Panc1 (cell line): ENCODE measurements around the gene TP53BP2.

ENCODE experiments used
- POLR2AphosphoS5 ChIP-seq: IDR thresholded peaks from 2 replicates; pipeline ENCODE4 v1.6.1; 2012; ENCODE audit warnings: mild to moderate bottlenecking, low read depth, low read length, moderate library complexity
- SIN3A ChIP-seq: IDR thresholded peaks from 2 replicates; pipeline ENCODE4 v1.6.1; 2012; ENCODE audit warnings: low read depth, mild to moderate bottlenecking, low read length, moderate library complexity, borderline replicate concordance; ENCODE audit not compliant: insufficient read depth
- TF ChIP-seq, protein P1 (sequence below): fragments of 450-650 bp; IDR thresholded peaks from 2 replicates; pipeline ENCODE4 v1.5.1; 2017; ENCODE audit warnings: mild to moderate bottlenecking
- TF ChIP-seq, protein P2 (sequence below), 2 experiments: IDR thresholded peaks; 2 replicates each; pipeline ENCODE4 v1.6.1; 2011 to 2012; ENCODE audit warnings: low read depth in 2 of 2, control low read depth in 1 of 2, low read length in 1 of 2, mild to moderate bottlenecking in 1 of 2, moderate library complexity in 1 of 2; ENCODE audit not compliant: insufficient read depth in 1 of 2

DNA sequence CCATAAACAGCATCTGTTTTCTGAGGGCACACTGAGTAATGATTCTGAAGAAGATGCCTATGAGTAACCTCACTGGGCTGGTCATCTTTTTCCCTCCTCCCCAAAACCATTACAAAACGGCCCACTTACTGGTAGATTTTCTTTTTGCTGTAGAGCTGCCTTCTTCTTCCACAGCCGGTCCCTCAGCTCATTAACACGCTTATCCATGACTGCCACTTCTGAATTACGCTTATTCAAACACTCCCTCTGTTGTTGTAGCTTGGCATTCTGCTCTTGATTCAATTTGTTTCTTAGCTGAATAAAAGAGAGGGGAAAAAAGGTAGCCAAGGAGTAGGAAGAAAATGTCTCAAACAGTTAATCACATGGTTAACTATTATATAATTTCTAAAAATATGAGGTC, 43.1 kb downstream of the TP53BP2 start:
- TF ChIP-seq, protein P1, sequence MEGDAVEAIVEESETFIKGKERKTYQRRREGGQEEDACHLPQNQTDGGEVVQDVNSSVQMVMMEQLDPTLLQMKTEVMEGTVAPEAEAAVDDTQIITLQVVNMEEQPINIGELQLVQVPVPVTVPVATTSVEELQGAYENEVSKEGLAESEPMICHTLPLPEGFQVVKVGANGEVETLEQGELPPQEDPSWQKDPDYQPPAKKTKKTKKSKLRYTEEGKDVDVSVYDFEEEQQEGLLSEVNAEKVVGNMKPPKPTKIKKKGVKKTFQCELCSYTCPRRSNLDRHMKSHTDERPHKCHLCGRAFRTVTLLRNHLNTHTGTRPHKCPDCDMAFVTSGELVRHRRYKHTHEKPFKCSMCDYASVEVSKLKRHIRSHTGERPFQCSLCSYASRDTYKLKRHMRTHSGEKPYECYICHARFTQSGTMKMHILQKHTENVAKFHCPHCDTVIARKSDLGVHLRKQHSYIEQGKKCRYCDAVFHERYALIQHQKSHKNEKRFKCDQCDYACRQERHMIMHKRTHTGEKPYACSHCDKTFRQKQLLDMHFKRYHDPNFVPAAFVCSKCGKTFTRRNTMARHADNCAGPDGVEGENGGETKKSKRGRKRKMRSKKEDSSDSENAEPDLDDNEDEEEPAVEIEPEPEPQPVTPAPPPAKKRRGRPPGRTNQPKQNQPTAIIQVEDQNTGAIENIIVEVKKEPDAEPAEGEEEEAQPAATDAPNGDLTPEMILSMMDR = no peak
- TF ChIP-seq, protein P2, sequence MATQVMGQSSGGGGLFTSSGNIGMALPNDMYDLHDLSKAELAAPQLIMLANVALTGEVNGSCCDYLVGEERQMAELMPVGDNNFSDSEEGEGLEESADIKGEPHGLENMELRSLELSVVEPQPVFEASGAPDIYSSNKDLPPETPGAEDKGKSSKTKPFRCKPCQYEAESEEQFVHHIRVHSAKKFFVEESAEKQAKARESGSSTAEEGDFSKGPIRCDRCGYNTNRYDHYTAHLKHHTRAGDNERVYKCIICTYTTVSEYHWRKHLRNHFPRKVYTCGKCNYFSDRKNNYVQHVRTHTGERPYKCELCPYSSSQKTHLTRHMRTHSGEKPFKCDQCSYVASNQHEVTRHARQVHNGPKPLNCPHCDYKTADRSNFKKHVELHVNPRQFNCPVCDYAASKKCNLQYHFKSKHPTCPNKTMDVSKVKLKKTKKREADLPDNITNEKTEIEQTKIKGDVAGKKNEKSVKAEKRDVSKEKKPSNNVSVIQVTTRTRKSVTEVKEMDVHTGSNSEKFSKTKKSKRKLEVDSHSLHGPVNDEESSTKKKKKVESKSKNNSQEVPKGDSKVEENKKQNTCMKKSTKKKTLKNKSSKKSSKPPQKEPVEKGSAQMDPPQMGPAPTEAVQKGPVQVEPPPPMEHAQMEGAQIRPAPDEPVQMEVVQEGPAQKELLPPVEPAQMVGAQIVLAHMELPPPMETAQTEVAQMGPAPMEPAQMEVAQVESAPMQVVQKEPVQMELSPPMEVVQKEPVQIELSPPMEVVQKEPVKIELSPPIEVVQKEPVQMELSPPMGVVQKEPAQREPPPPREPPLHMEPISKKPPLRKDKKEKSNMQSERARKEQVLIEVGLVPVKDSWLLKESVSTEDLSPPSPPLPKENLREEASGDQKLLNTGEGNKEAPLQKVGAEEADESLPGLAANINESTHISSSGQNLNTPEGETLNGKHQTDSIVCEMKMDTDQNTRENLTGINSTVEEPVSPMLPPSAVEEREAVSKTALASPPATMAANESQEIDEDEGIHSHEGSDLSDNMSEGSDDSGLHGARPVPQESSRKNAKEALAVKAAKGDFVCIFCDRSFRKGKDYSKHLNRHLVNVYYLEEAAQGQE (IDR thresholded peaks at IDR 0.05; ENCODE audit: insufficient read depth in 1 of 2, low read depth in 2 of 2, low read length in 1 of 2) = no peak
- no peak for TF ChIP-seq SIN3A
- no peak for TF ChIP-seq POLR2AphosphoS5
